T-cell (primary cell): ENCODE measurements around the gene PCDH1. TPM values are rescaled to one million over a fixed set of nuclear protein-coding genes. Genes with fewer than 3 reads are reported as not detected.

Experiments used
- ATAC-seq, 4 experiments: fragments of 200-7000 bp in 3 of 4; fragments of 150-1000 bp in 1 of 4; cut with Tn5 transposase; replicated peaks in 1 of 4; 1 replicate in 3 of 4; 2 replicates in 1 of 4; pipeline ENCODE4 v1.10.0; 2021; ENCODE audit warnings: moderate library complexity in 3 of 4, mild to moderate bottlenecking in 2 of 4, moderate number of reproducible peaks in 1 of 4
- CTCF ChIA-PET, 2 donors: fragments of 300-600 bp; sonication (Branson Sonifier 250); formaldehyde crosslinking; loops; one replicate each; lab custom pipeline; 2022; ENCODE audit warnings: antibody characterized with exemption in 2 of 2; lab: Charles Lee
- POLR2A ChIA-PET, 2 donors: fragments of 300-600 bp; sonication (Branson Sonifier 250); formaldehyde crosslinking; loops; one replicate each; lab custom pipeline; 2022; ENCODE audit warnings: antibody characterized with exemption in 2 of 2; lab: Charles Lee
- DNase-seq, 35 experiments: peaks; one replicate each; pipeline versions ENCODE4 v3.0.0 to v3.0.0-alpha.2; 2013 to 2023
- H3K27ac ChIP-seq: one replicate; pipeline ENCODE4 v1.5.1; 2013; ENCODE audit warnings: low read length
- H3K27me3 ChIP-seq, 2 experiments: replicated peaks in 1 of 2; 1 replicate in 1 of 2; 2 replicates in 1 of 2; pipeline versions ENCODE4 v1.6.1 to v1.7.0; 2013; ENCODE audit warnings: low read length in 1 of 2, mixed read lengths in 1 of 2; ENCODE audit not compliant: control insufficient read depth in 2 of 2, insufficient read depth in 2 of 2; ENCODE audit errors: extremely low read depth in 1 of 2
- H3K36me3 ChIP-seq, 2 donors: 1 replicate in 1 of 2; 2 replicates in 1 of 2; pipeline versions ENCODE4 v1.6.1 to v1.7.0; 2013; ENCODE audit warnings: low read length in 1 of 2; ENCODE audit not compliant: control insufficient read depth in 2 of 2, insufficient read depth in 1 of 2; ENCODE audit errors: extremely low read depth in 1 of 2
- H3K4me1 ChIP-seq, 2 experiments: 1 replicate in 1 of 2; 2 replicates in 1 of 2; pipeline versions ENCODE4 v1.6.1 to v1.7.0; 2013; ENCODE audit warnings: low read length in 2 of 2, mixed read lengths in 1 of 2; ENCODE audit not compliant: insufficient read depth in 2 of 2, control insufficient read depth in 1 of 2; ENCODE audit errors: extremely low read depth in 1 of 2
- H3K4me3 ChIP-seq, 2 donors: 1 replicate in 1 of 2; 2 replicates in 1 of 2; pipeline versions ENCODE4 v1.5.1 to v1.7.0; 2013; ENCODE audit warnings: mild to moderate bottlenecking in 2 of 2, low read length in 1 of 2, moderate library complexity in 1 of 2; ENCODE audit not compliant: control insufficient read depth in 1 of 2; ENCODE audit errors: extremely low read depth in 1 of 2
- H3K9me3 ChIP-seq: 2 replicates; pipeline ENCODE4 v1.7.0; 2013
- H3K27ac Mint-ChIP-seq, 2 donors: one replicate each; pipeline ENCODE4 v1.8.0; 2020 to 2021; ENCODE audit warnings: mild to moderate bottlenecking in 2 of 2, mixed read lengths in 2 of 2
- H3K27me3 Mint-ChIP-seq, 2 donors: one replicate each; pipeline ENCODE4 v1.8.0; 2021 to 2022; ENCODE audit warnings: mixed read lengths in 2 of 2
- H3K36me3 Mint-ChIP-seq: one replicate; pipeline ENCODE4 v1.8.0; 2021; ENCODE audit warnings: mixed read lengths
- H3K4me1 Mint-ChIP-seq, 3 donors: one replicate each; pipeline ENCODE4 v1.8.0; 2020 to 2022; ENCODE audit warnings: mixed read lengths in 3 of 3, mild to moderate bottlenecking in 1 of 3
- H3K4me3 Mint-ChIP-seq, 3 donors: one replicate each; pipeline ENCODE4 v1.8.0; 2020 to 2022; ENCODE audit warnings: mild to moderate bottlenecking in 3 of 3, mixed read lengths in 3 of 3, moderate library complexity in 3 of 3
- H3K9me3 Mint-ChIP-seq, 3 donors: one replicate each; pipeline ENCODE4 v1.8.0; 2020 to 2022; ENCODE audit warnings: mixed read lengths in 3 of 3
- WGBS: methylation state at CpG from one replicate; pipeline ENCODE4 v1.1.5; 2013; ENCODE audit warnings: missing lambda C conversion rate; ENCODE audit not compliant: insufficient coverage; 5-methylcytosine and 5-hydroxymethylcytosine counted together
- total RNA-seq, 35 experiments: library from RNA in 6 of 35; stranded (reverse) in 6 of 35; fragments of 120-200 nt in 1 of 35; gene quantifications; one replicate each; pipeline versions ENCODE4 v1.2.1 to v1.2.4 and lab custom pipeline; 2013 to 2026

The PCDH1 gene
- total RNA-seq, 5 donors from 2014 or later (not counting 1 experiment from before 2014, with no cell fraction given) = 0.23 to 3.0 (median 0.82) TPM

DNA sequence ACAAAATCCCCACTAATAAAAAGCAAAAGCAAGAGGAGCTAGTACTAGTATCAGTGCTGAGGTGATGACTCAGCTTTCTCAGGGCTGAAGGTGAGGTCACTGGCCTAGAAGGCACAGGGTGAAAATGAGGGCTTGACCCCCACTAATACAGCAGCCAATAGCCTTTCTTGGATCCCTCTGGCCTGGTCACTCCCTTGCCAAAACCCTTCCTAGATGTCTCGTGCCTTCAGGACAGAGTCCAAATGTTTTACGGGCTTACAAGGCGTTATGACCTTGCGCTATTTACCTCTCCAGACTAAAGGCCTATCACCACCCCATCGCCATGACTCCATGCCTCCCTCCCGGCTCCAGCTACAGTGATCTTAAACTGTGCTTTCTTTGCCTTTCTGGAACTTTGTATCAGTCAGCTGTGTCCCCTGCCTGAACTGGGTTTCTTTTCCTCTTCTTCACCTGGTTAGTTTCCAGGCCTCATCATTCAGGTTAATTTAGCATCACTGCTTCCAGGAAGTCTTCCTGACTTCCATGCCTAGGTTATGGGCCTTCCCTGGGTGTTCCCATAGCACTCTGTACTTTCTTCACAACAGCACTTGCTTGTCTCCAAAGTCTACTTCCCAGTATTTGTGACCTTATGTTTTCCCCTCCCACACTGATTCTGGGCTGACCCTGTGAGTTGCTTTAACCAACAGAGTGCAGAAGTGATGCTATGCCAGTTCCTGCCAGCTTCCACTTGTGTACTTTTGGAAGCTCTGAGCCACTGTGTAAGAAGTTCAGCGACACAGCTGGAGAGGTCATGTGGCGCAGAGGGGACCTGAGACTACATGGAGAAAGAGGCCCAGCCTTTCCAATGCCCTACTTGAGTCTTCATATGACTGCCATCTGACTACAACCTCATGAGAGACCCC, 41.3 kb upstream of the PCDH1 start:
- Histone ChIP-seq H3K4me3 (no peak overlapping the region), H3K4me1 (peaks cover 5 to 16% of the 10 kb centered on the region in 2 experiments), H3K36me3 (no peaks in the 10 kb centered on the region), H3K27ac (no peak overlapping the region), H3K9me3 (no peaks in the 10 kb centered on the region), H3K27me3 (peaks cover 0 to 15% of the 10 kb centered on the region in 2 experiments)
- Mint-ChIP-seq H3K27ac (peak overlapping the region in 1 of 2 donors; percentile 6), H3K4me3 (no peak overlapping the region), H3K27me3 (peaks cover 15 to 22% of the 10 kb centered on the region in 2 donors), H3K36me3 (peaks cover 4% of the 10 kb centered on the region), H3K9me3 (no peaks in the 10 kb centered on the region), H3K4me1 (peaks cover 19 to 26% (median 23%) of the 10 kb centered on the region in 3 donors)
- ChIA-PET POLR2A (interaction anchor here in 1 of 2 donors (0.5 kb wide), 1 partner anchor 145 kb away, joined by 10 read pairs; no protein-coding TSS in a partner anchor), CTCF (interaction anchor here (0.6 to 1.5 kb wide), 2 partner anchors 31 to 226 kb away, joined by 3 read pairs; no protein-coding TSS in a partner anchor)
- WGBS = 91% methylated on average over 8 of the region's 8 CpGs
- DNase-seq = no peak
- no peak for ATAC-seq

DNA sequence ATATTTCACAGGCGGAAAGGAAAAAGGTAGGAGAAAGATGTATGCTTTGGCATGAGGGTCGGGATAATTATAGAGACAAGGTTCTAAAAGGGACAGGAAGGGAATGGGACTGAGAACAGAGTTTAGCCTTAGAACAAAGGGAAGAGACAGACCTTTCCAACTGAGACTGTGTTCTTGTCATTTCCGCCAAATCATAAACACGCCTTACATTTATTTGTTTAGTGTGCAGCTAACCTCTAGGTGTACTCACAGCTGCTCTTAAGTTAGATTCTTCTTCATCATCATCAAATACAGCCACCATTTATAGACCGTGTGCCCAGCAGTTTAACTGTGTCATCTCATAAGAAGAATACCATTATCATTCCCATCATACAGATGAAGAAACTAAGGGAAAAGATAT, 39.5 kb upstream of the PCDH1 start:
- H3K9me3 ChIP-seq = no peaks in the 10 kb centered on the region
- Mint-ChIP-seq H3K27me3 (peaks cover 24 to 34% of the 10 kb centered on the region in 2 donors), H3K9me3 (no peaks in the 10 kb centered on the region), H3K4me1 (peaks cover 17 to 19% (median 17%) of the 10 kb centered on the region in 3 donors), H3K36me3 (no peaks in the 10 kb centered on the region), H3K27ac (no peak overlapping the region), H3K4me3 (no peak overlapping the region)
- peaks cover 2 to 26% of the 10 kb centered on the region in 2 experiments for H3K27me3 ChIP-seq
- no peak overlapping the region for H3K4me3 ChIP-seq
- ChIA-PET POLR2A (no interaction called here), CTCF (interaction anchor here in 1 of 2 donors (0.7 kb wide), 1 partner anchor 28 kb away, joined by 3 read pairs; no protein-coding TSS in a partner anchor)
- H3K36me3 ChIP-seq = no peaks in the 10 kb centered on the region
- peaks cover 0 to 14% of the 10 kb centered on the region in 2 experiments for H3K4me1 ChIP-seq
- H3K27ac ChIP-seq = no peak overlapping the region
- no peak for ATAC-seq
- DNase-seq = no peak
- WGBS = 67% methylated on average over 3 of the region's 5 CpGs

DNA sequence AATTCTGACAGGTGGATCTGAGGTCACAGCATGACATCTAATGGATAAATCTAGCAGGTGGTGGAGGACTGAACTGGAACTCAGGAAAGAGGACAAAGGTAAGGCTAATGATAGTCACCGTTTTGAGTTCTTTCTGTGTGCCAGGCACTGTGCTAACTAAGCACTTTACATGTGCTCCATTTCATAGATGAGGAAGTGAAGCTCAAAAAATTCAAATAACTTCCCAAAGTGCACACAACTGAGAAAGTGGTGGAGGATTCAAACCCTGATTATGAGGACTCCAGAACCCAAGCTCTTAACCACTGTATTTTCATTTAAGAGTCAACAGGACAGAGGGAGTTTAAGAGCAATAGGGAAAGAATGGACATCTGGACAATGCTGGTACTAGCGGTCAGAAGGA, 38.3 kb upstream of the PCDH1 start:
- H3K27me3 ChIP-seq = peaks cover 2 to 30% of the 10 kb centered on the region in 2 experiments
- H3K4me1 ChIP-seq = peaks cover 0 to 11% of the 10 kb centered on the region in 2 experiments
- DNase-seq (no peak), ATAC-seq (no peak)
- CTCF ChIA-PET = interaction anchor here in 1 of 2 donors (1.0 kb wide), 1 partner anchor 210 kb away, joined by 3 read pairs; no protein-coding TSS in a partner anchor
- Mint-ChIP-seq H3K4me1 (peaks cover 15 to 18% (median 15%) of the 10 kb centered on the region in 3 donors), H3K4me3 (no peak overlapping the region), H3K9me3 (no peaks in the 10 kb centered on the region), H3K27ac (no peak overlapping the region), H3K27me3 (peaks cover 28 to 42% of the 10 kb centered on the region in 2 donors), H3K36me3 (no peaks in the 10 kb centered on the region)
- H3K36me3 ChIP-seq = no peaks in the 10 kb centered on the region
- H3K9me3 ChIP-seq = no peaks in the 10 kb centered on the region
- H3K27ac ChIP-seq = no peak overlapping the region
- H3K4me3 ChIP-seq = no peak overlapping the region
- POLR2A ChIA-PET = no interaction called here
- 30% methylated on average over 1 of the region's 2 CpGs for WGBS

- Histone ChIP-seq H3K27ac (no peak overlapping the region), H3K9me3 (no peaks in the 10 kb centered on the region), H3K4me3 (no peak overlapping the region), H3K36me3 (no peaks in the 10 kb centered on the region), H3K4me1 (peaks cover 0 to 11% of the 10 kb centered on the region in 2 experiments), H3K27me3 (peaks cover 2 to 30% of the 10 kb centered on the region in 2 experiments)
- POLR2A ChIA-PET = interaction anchor here in 1 of 2 donors (0.7 kb wide), 1 partner anchor 9 kb away, joined by 17 read pairs; no protein-coding TSS in a partner anchor
- 100% methylated on average over 1 of the region's 6 CpGs for WGBS
- Mint-ChIP-seq H3K9me3 (no peaks in the 10 kb centered on the region), H3K4me1 (peaks cover 11 to 15% (median 15%) of the 10 kb centered on the region in 3 donors), H3K4me3 (no peak overlapping the region), H3K27me3 (peaks cover 28 to 42% of the 10 kb centered on the region in 2 donors), H3K27ac (no peak overlapping the region), H3K36me3 (no peaks in the 10 kb centered on the region)
- DNase-seq (no peak), ATAC-seq (no peak)
- CTCF ChIA-PET = interaction anchor here (0.6 to 1.0 kb wide), 4 partner anchors 24 to 209 kb away, joined by 3 to 6 read pairs (median 3); no protein-coding TSS in a partner anchor
Measured at GRCh38 chr5:141915881-141916336, 37.7 kb upstream of the PCDH1 start.

DNA sequence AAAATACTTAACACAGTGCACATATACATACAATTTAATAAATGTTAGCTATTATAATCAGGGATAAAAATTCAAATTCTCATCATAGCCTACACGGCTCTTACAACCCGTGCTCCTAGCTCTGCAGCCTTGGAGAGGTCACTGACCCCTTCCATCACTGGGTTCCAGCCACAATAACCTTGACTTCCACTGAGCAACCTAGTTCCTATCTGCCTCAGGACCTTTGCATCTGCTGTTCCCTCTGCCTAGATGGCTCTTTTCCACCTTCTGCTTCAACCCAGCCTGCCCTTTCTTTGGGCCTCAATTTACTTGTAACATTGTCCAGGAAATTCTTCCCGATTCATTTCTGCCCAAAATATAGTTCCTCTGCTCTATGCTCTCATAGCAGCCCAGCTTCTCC, 36.6 kb upstream of the PCDH1 start:
- H3K4me1 ChIP-seq = peaks cover 0 to 11% of the 10 kb centered on the region in 2 experiments
- H3K9me3 ChIP-seq = no peaks in the 10 kb centered on the region
- H3K4me3 ChIP-seq = no peak overlapping the region
- H3K27me3 ChIP-seq = peaks cover 2 to 35% of the 10 kb centered on the region in 2 experiments
- DNase-seq = no peak
- H3K36me3 ChIP-seq = no peaks in the 10 kb centered on the region
- Mint-ChIP-seq H3K36me3 (no peaks in the 10 kb centered on the region), H3K27ac (no peak overlapping the region), H3K27me3 (peaks cover 28 to 42% of the 10 kb centered on the region in 2 donors), H3K4me3 (peak overlapping the region; percentile 11 to 52 (median 28)), H3K4me1 (peaks cover 11 to 15% (median 15%) of the 10 kb centered on the region in 3 donors), H3K9me3 (no peaks in the 10 kb centered on the region)
- ATAC-seq = no peak
- no peak overlapping the region for H3K27ac ChIP-seq
- ChIA-PET POLR2A (interaction anchor here in 1 of 2 donors (1.2 kb wide), 1 partner anchor 26 kb away, joined by 3 read pairs; no protein-coding TSS in a partner anchor), CTCF (interaction anchor here in 1 of 2 donors (0.6 kb wide), 2 partner anchors 81 to 323 kb away, joined by 3 read pairs; no protein-coding TSS in a partner anchor)
- 93% methylated on average over 2 of the region's 3 CpGs for WGBS
